Measurements from ENCODE around the gene GRIA4.

Gene GRIA4

GRCh38 chr11:105644839-105645573 is 35.1 kb downstream of the GRIA4 start:
- CTCF ChIA-PET: interaction anchor here (1.5 to 2.4 kb wide), 2 partner anchors 9 to 422 kb away, joined by 3 to 6 read pairs; no protein-coding TSS in a partner anchor
- POLR2A ChIA-PET: no interaction called here

DNA sequence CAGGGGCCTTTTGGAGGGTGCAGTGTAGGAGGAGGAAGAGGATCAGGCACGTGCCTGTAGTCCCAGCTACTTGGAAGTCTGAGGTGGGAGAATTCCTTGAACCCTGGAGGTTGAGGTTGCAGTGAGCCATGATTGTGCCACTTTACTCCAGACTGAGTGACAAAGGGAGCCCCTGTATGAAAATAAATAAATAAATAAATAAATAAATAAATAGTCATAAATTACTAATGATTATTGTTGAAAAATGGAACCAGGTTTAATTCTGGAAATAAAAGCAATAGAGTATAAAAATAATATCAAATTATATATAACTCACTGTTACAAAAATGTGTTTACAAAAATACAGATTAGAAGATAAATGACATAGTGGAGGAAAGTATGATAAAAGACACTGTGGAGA is 37.9 kb downstream of the GRIA4 start:
- no peak for DNase-seq (ENCODE audit: extremely low spot score)
- ChIA-PET CTCF (interaction anchor here (1.6 kb wide), 1 partner anchor 16 kb away, joined by 4 read pairs; no protein-coding TSS in a partner anchor), POLR2A (no interaction called here)
- TF ChIP-seq, protein P1, sequence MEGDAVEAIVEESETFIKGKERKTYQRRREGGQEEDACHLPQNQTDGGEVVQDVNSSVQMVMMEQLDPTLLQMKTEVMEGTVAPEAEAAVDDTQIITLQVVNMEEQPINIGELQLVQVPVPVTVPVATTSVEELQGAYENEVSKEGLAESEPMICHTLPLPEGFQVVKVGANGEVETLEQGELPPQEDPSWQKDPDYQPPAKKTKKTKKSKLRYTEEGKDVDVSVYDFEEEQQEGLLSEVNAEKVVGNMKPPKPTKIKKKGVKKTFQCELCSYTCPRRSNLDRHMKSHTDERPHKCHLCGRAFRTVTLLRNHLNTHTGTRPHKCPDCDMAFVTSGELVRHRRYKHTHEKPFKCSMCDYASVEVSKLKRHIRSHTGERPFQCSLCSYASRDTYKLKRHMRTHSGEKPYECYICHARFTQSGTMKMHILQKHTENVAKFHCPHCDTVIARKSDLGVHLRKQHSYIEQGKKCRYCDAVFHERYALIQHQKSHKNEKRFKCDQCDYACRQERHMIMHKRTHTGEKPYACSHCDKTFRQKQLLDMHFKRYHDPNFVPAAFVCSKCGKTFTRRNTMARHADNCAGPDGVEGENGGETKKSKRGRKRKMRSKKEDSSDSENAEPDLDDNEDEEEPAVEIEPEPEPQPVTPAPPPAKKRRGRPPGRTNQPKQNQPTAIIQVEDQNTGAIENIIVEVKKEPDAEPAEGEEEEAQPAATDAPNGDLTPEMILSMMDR (IDR thresholded peaks at IDR 0.05; ENCODE audit: control extremely low read depth, extremely low read depth, low read depth, missing control alignments): no peak

More at GRCh38 chr11:105644839-105645573, 35.1 kb downstream of the GRIA4 start:
- TF ChIP-seq, protein P1 (IDR thresholded peaks at IDR 0.05; ENCODE audit: control extremely low read depth, extremely low read depth, low read depth, missing control alignments): no peak
- DNase-seq (ENCODE audit: extremely low spot score): no peak

DNA sequence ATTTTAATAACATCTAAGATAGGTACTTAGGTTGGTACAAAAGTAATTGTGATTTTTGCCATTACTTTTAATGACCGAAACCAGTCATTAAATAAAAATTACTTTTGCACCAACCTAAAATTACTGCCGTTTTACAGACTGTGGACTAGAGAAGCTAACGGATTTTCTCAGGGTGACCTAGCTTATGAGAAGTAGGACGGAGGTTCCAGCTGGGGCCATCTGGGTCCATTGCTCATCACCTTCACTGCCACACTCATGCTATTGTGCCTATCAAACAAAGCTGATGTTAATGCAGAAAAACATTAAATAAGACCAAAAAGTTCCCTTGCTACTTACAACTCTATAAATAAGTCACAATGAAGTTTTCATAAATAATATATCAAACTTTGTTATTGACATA is 38.9 kb downstream of the GRIA4 start:
- no peak for DNase-seq (ENCODE audit: extremely low spot score)
- ChIA-PET CTCF (no interaction called here), POLR2A (no interaction called here)
- TF ChIP-seq, protein P1 (IDR thresholded peaks at IDR 0.05; ENCODE audit: control extremely low read depth, extremely low read depth, low read depth, missing control alignments): no peak

GRCh38 chr11:105665281-105665680 is 55.4 kb downstream of the GRIA4 start:
- DNase-seq (ENCODE audit: extremely low spot score): no peak
- POLR2A ChIA-PET: no interaction called here
- CTCF ChIA-PET: no interaction called here
- TF ChIP-seq, protein P1 (IDR thresholded peaks at IDR 0.05; ENCODE audit: control extremely low read depth, extremely low read depth, low read depth, missing control alignments): no peak

DNA sequence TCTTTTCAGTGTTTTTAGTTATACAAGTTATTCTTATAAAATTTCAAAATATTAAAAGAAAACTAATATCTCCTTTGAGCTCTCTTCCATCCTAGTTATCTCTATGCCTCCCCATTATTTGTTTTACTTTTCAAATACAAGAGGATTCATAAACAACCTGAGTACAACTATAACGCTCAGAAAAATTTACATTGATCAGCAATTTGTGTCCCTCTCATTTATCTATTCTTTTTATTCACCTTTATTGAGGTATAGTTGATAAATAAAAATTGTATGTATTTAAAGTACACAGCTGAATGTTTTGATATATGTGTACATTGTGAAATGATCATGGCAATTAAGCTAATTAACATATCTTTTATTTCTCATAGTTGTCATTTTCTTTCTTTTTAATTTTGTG is 57.6 kb downstream of the GRIA4 start:
- POLR2A ChIA-PET: no interaction called here
- TF ChIP-seq, protein P1 (IDR thresholded peaks at IDR 0.05; ENCODE audit: control extremely low read depth, extremely low read depth, low read depth, missing control alignments): no peak
- no peak for DNase-seq (ENCODE audit: extremely low spot score)
- CTCF ChIA-PET: no interaction called here

DNA sequence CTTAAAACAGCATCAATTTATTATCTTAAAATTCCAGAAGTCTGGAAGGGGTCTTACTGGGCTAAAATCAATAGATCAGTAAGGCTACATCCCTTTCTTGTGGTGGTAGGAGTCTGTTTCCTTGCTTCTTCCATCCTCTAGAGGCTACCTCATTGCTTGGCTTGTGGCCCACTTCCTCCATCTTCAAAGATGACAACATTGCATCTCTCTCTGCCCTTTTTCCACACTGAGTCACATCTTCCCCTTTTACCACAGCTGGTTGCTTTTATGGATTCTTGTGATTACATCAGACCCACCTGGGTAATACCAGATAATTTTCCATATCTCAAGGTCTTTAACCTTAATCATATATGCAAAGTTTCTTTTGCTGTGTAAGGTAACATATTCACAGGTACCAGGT is 60.9 kb downstream of the GRIA4 start:
- DNase-seq (ENCODE audit: extremely low spot score): no peak
- TF ChIP-seq, protein P1 (IDR thresholded peaks at IDR 0.05; ENCODE audit: control extremely low read depth, extremely low read depth, low read depth, missing control alignments): no peak
- POLR2A ChIA-PET: no interaction called here
- CTCF ChIA-PET: no interaction called here

Data from GM10248 (cell line).